Activated CD4-positive, alpha-beta memory T cell treated with anti-CD3 and anti-CD28 coated beads, Interleukin-2, amount 10 ng/mL, durations not matched to agents 7 days and 5 days (primary cell): ENCODE measurements around the gene ITSN2. TPM values are rescaled to one million over a fixed set of nuclear protein-coding genes. Genes with fewer than 3 reads are reported as not detected.

Experiments used
- CTCF ChIA-PET: fragments of 350-600 bp; sonication (Branson Sonifier 250); formaldehyde crosslinking; loops from one replicate; lab custom pipeline; 2021; ENCODE audit warnings: antibody characterized with exemption, inconsistent platforms; lab: Charles Lee
- POLR2A ChIA-PET: fragments of 350-600 bp; sonication (Branson Sonifier 250); formaldehyde crosslinking; loops from one replicate; lab custom pipeline; 2021; ENCODE audit warnings: antibody characterized with exemption; lab: Charles Lee
- DNase-seq: peaks from one replicate; pipeline ENCODE4 v3.0.0-alpha.2; 2020
- H3K27ac Mint-ChIP-seq: one replicate; pipeline ENCODE4 v1.8.0; 2021; ENCODE audit warnings: mild to moderate bottlenecking, mixed read lengths
- H3K27me3 Mint-ChIP-seq: one replicate; pipeline ENCODE4 v1.8.0; 2021; ENCODE audit warnings: mixed read lengths
- H3K36me3 Mint-ChIP-seq: one replicate; pipeline ENCODE4 v1.8.0; 2021; ENCODE audit warnings: low read depth, mixed read lengths
- H3K4me1 Mint-ChIP-seq: one replicate; pipeline ENCODE4 v1.8.0; 2021; ENCODE audit warnings: mixed read lengths
- H3K4me3 Mint-ChIP-seq: one replicate; pipeline ENCODE4 v1.8.0; 2021; ENCODE audit warnings: mild to moderate bottlenecking, mixed read lengths
- H3K9me3 Mint-ChIP-seq: one replicate; pipeline ENCODE4 v1.8.0; 2021; ENCODE audit warnings: mixed read lengths
- total RNA-seq, 2 experiments: library from RNA; stranded (reverse); gene quantifications; one replicate each; pipeline ENCODE4 v1.2.3, GENCODE V29; 2021

ITSN2 gene
- total RNA-seq, 2 experiments from 2014 or later: 75.6 to 75.7 TPM

GRCh38 chr2:24239553-24239952, 120.8 kb downstream of the ITSN2 start:
- Mint-ChIP-seq H3K27me3 (no peaks in the 10 kb centered on the region), H3K36me3 (peaks cover 19% of the 10 kb centered on the region), H3K4me1 (no peaks in the 10 kb centered on the region), H3K4me3 (no peak overlapping the region), H3K27ac (no peak overlapping the region), H3K9me3 (no peaks in the 10 kb centered on the region)
- DNase-seq: no peak
- POLR2A ChIA-PET: no interaction called here
- CTCF ChIA-PET: no interaction called here

- ChIA-PET CTCF (no interaction called here), POLR2A (no interaction called here)
- no peaks in the 10 kb centered on the region for H3K27me3 Mint-ChIP-seq
- H3K27ac Mint-ChIP-seq: no peak overlapping the region
- H3K4me1 Mint-ChIP-seq: no peaks in the 10 kb centered on the region
- no peak for DNase-seq
- H3K4me3 Mint-ChIP-seq: no peak overlapping the region
- H3K9me3 Mint-ChIP-seq: no peaks in the 10 kb centered on the region
- H3K36me3 Mint-ChIP-seq: peaks cover 19% of the 10 kb centered on the region
These were observed 122.2 kb downstream of the ITSN2 start for GRCh38 chr2:24238158-24238557.

- POLR2A ChIA-PET: no interaction called here
- H3K27me3 Mint-ChIP-seq: no peaks in the 10 kb centered on the region
- H3K4me1 Mint-ChIP-seq: no peaks in the 10 kb centered on the region
- H3K36me3 Mint-ChIP-seq: peaks cover 15% of the 10 kb centered on the region
- DNase-seq: no peak
- CTCF ChIA-PET: no interaction called here
- H3K27ac Mint-ChIP-seq: no peak overlapping the region
- H3K9me3 Mint-ChIP-seq: no peaks in the 10 kb centered on the region
- H3K4me3 Mint-ChIP-seq: no peak overlapping the region
These were observed 123.0 kb downstream of the ITSN2 start for GRCh38 chr2:24237313-24237712.

- H3K4me3 Mint-ChIP-seq: no peak overlapping the region
- no peak overlapping the region for H3K27ac Mint-ChIP-seq
- ChIA-PET CTCF (interaction anchor here (1.2 kb wide), 1 partner anchor 151 kb away, joined by 3 read pairs; no protein-coding TSS in a partner anchor), POLR2A (no interaction called here)
- H3K4me1 Mint-ChIP-seq: no peaks in the 10 kb centered on the region
- H3K27me3 Mint-ChIP-seq: no peaks in the 10 kb centered on the region
- peaks cover 9% of the 10 kb centered on the region for H3K36me3 Mint-ChIP-seq
- DNase-seq: no peak
- no peaks in the 10 kb centered on the region for H3K9me3 Mint-ChIP-seq
These were observed 127.0 kb downstream of the ITSN2 start for GRCh38 chr2:24233321-24233720.

GRCh38 chr2:24231461-24231881, 128.9 kb downstream of the ITSN2 start:
- Mint-ChIP-seq H3K27ac (no peak overlapping the region), H3K4me3 (no peak overlapping the region), H3K36me3 (peaks cover 4% of the 10 kb centered on the region), H3K27me3 (no peaks in the 10 kb centered on the region), H3K4me1 (no peaks in the 10 kb centered on the region), H3K9me3 (no peaks in the 10 kb centered on the region)
- ChIA-PET CTCF (interaction anchor here (1.6 kb wide), 1 partner anchor 151 kb away, joined by 5 read pairs; no protein-coding TSS in a partner anchor), POLR2A (no interaction called here)
- no peak for DNase-seq

- Mint-ChIP-seq H3K9me3 (no peaks in the 10 kb centered on the region), H3K27ac (no peak overlapping the region), H3K36me3 (no peaks in the 10 kb centered on the region), H3K4me1 (no peaks in the 10 kb centered on the region), H3K27me3 (no peaks in the 10 kb centered on the region), H3K4me3 (no peak overlapping the region)
- no peak for DNase-seq
- ChIA-PET CTCF (no interaction called here), POLR2A (interaction anchor here (1.2 kb wide), 1 partner anchor 10 kb away, joined by 3 read pairs; no protein-coding TSS in a partner anchor)
These were observed 131.9 kb downstream of the ITSN2 start for GRCh38 chr2:24228470-24228869.

- Mint-ChIP-seq H3K27me3 (no peaks in the 10 kb centered on the region), H3K9me3 (no peaks in the 10 kb centered on the region), H3K4me1 (no peaks in the 10 kb centered on the region), H3K4me3 (no peak overlapping the region), H3K27ac (no peak overlapping the region), H3K36me3 (no peaks in the 10 kb centered on the region)
- DNase-seq: no peak
- ChIA-PET CTCF (no interaction called here), POLR2A (no interaction called here)
These were observed 134.7 kb downstream of the ITSN2 start for GRCh38 chr2:24225499-24226242.

GRCh38 chr2:24222946-24223345, 137.4 kb downstream of the ITSN2 start:
- Mint-ChIP-seq H3K4me3 (no peak overlapping the region), H3K27me3 (no peaks in the 10 kb centered on the region), H3K4me1 (no peaks in the 10 kb centered on the region), H3K9me3 (no peaks in the 10 kb centered on the region), H3K36me3 (peaks cover 2% of the 10 kb centered on the region), H3K27ac (no peak overlapping the region)
- ChIA-PET POLR2A (interaction anchor here (0.6 kb wide), 1 partner anchor 84 kb away, joined by 3 read pairs; no protein-coding TSS in a partner anchor), CTCF (no interaction called here)
- no peak for DNase-seq

GRCh38 chr2:24221343-24222050, 138.8 kb downstream of the ITSN2 start:
- ChIA-PET POLR2A (no interaction called here), CTCF (no interaction called here)
- Mint-ChIP-seq H3K4me3 (no peak overlapping the region), H3K27me3 (no peaks in the 10 kb centered on the region), H3K36me3 (peaks cover 6% of the 10 kb centered on the region), H3K9me3 (no peaks in the 10 kb centered on the region), H3K27ac (no peak overlapping the region), H3K4me1 (no peaks in the 10 kb centered on the region)
- DNase-seq: no peak

GRCh38 chr2:24220554-24221291, 139.6 kb downstream of the ITSN2 start:
- Mint-ChIP-seq H3K27me3 (no peaks in the 10 kb centered on the region), H3K4me3 (no peak overlapping the region), H3K27ac (no peak overlapping the region), H3K36me3 (peaks cover 12% of the 10 kb centered on the region), H3K9me3 (no peaks in the 10 kb centered on the region), H3K4me1 (peaks cover 4% of the 10 kb centered on the region)
- CTCF ChIA-PET: interaction anchor here (0.9 kb wide), 1 partner anchor 137 kb away, joined by 4 read pairs; the partner anchor contains the start of gene TP53I3
- DNase-seq: no peak
- POLR2A ChIA-PET: no interaction called here

GRCh38 chr2:24214880-24215279, 145.5 kb downstream of the ITSN2 start:
- H3K9me3 Mint-ChIP-seq: no peaks in the 10 kb centered on the region
- ChIA-PET POLR2A (interaction anchor here (1.7 kb wide), 1 partner anchor 8 kb away, joined by 5 read pairs; no protein-coding TSS in a partner anchor), CTCF (interaction anchor here (0.6 kb wide), 1 partner anchor 12 kb away, joined by 5 read pairs; no protein-coding TSS in a partner anchor)
- H3K4me3 Mint-ChIP-seq: no peak overlapping the region
- no peaks in the 10 kb centered on the region for H3K27me3 Mint-ChIP-seq
- H3K36me3 Mint-ChIP-seq: peaks cover 32% of the 10 kb centered on the region
- peaks cover 12% of the 10 kb centered on the region for H3K4me1 Mint-ChIP-seq
- DNase-seq: no peak
- peak overlapping the region; percentile 48 for H3K27ac Mint-ChIP-seq

- no peak for DNase-seq
- POLR2A ChIA-PET: no interaction called here
- no peak overlapping the region for H3K4me3 Mint-ChIP-seq
- CTCF ChIA-PET: no interaction called here
- no peak overlapping the region for H3K27ac Mint-ChIP-seq
- H3K36me3 Mint-ChIP-seq: peaks cover 45% of the 10 kb centered on the region
- H3K4me1 Mint-ChIP-seq: peaks cover 12% of the 10 kb centered on the region
- H3K27me3 Mint-ChIP-seq: no peaks in the 10 kb centered on the region
- no peaks in the 10 kb centered on the region for H3K9me3 Mint-ChIP-seq
These were observed 148.9 kb downstream of the ITSN2 start for GRCh38 chr2:24211408-24211807.

GRCh38 chr2:24210723-24211122, 149.6 kb downstream of the ITSN2 start:
- no peak for DNase-seq
- POLR2A ChIA-PET: no interaction called here
- CTCF ChIA-PET: no interaction called here
- H3K27me3 Mint-ChIP-seq: no peaks in the 10 kb centered on the region
- peaks cover 8% of the 10 kb centered on the region for H3K4me1 Mint-ChIP-seq
- no peaks in the 10 kb centered on the region for H3K9me3 Mint-ChIP-seq
- peaks cover 38% of the 10 kb centered on the region for H3K36me3 Mint-ChIP-seq
- no peak overlapping the region for H3K4me3 Mint-ChIP-seq
- H3K27ac Mint-ChIP-seq: no peak overlapping the region
